B cell (primary cell): ENCODE results near the gene ZDHHC14.

Source experiments
- EZH2 ChIP-seq: IDR thresholded peaks from 2 replicates; pipeline ENCODE4 v1.6.1; 2012; ENCODE audit warnings: borderline replicate concordance, low read depth, mild to moderate bottlenecking, moderate library complexity, low read length; ENCODE audit not compliant: insufficient read depth, poor library complexity, severe bottlenecking
- TF ChIP-seq, protein P1 (sequence below): fragments of 200-600 bp; IDR thresholded peaks from one replicate; pipeline ENCODE4 v1.8.0; 2022; ENCODE audit warnings: antibody characterized with exemption, mild to moderate bottlenecking

- TF ChIP-seq, protein P1, sequence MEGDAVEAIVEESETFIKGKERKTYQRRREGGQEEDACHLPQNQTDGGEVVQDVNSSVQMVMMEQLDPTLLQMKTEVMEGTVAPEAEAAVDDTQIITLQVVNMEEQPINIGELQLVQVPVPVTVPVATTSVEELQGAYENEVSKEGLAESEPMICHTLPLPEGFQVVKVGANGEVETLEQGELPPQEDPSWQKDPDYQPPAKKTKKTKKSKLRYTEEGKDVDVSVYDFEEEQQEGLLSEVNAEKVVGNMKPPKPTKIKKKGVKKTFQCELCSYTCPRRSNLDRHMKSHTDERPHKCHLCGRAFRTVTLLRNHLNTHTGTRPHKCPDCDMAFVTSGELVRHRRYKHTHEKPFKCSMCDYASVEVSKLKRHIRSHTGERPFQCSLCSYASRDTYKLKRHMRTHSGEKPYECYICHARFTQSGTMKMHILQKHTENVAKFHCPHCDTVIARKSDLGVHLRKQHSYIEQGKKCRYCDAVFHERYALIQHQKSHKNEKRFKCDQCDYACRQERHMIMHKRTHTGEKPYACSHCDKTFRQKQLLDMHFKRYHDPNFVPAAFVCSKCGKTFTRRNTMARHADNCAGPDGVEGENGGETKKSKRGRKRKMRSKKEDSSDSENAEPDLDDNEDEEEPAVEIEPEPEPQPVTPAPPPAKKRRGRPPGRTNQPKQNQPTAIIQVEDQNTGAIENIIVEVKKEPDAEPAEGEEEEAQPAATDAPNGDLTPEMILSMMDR, result no peak
- no peak for TF ChIP-seq EZH2
These were observed 337.7 kb downstream of the ZDHHC14 start for GRCh38 chr6:157718503-157719187.
